HG02970 (cell line): ENCODE results near the gene TFDP1.

Experiments
- ATAC-seq: cut with Tn5 transposase; IDR thresholded peaks from one replicate; pipeline ENCODE4 v1.9.1; 2021; ENCODE audit warnings: mild to moderate bottlenecking, moderate library complexity, moderate number of reproducible peaks; ENCODE audit not compliant: unreplicated experiment, low FRiP score

The TFDP1 gene

DNA sequence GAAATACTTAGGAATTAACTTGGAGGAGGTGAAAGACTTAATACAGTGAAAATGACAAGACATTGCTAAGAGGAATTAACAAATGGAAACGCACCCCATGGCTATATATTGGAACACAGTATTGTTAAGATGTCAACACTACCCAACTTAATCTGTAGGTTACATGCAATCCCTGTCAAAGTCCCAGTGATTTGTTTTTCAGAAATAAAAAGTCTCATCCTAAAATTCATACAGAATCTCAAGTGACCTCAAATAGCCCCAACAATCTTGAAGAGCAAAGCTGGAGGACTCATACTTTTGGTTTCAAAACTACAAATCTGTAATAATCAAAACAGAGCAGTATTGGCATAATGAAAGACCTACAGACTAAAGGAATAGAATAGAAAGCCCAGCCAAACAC, 60.2 kb downstream of the TFDP1 start:
- no peak for ATAC-seq

DNA sequence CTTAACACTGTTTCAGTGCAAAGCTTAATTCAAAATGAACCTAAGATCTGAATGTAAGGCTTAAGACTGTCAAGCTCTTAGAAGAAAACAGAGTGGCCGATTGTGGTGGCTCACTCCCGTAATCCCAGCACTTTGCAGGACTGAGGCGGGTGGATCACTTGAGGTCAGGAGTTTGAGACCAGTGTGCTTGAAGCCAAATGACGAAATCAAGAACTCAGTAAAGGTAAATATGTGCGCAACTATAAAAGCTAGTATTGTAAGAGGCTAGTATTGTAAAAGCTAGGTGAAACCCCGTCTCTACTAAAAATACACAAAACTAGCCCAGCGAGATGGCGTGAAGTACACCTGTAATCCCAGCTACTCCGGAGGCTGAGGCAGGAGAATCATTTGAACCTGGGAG, 60.8 kb downstream of the TFDP1 start:
- ATAC-seq: no peak

DNA sequence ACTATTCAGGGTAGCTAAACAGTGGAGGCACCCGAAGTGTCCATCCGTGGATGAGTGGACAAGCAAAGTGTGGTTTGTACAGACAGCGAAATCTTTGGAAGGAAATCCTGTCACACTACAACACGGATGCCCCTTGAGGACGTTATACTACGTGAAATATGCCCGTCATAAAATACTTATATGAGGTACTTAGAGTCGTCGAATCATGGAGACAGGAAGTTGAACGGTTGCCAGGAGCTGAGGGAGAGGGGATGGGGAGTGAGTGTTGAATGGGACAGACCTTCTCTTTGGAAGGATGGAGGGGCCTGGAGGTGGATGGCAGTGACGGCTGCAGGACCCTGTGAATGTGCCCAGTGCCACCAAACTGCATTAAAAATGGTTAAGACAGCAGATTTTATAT, 61.8 kb downstream of the TFDP1 start:
- no peak for ATAC-seq

DNA sequence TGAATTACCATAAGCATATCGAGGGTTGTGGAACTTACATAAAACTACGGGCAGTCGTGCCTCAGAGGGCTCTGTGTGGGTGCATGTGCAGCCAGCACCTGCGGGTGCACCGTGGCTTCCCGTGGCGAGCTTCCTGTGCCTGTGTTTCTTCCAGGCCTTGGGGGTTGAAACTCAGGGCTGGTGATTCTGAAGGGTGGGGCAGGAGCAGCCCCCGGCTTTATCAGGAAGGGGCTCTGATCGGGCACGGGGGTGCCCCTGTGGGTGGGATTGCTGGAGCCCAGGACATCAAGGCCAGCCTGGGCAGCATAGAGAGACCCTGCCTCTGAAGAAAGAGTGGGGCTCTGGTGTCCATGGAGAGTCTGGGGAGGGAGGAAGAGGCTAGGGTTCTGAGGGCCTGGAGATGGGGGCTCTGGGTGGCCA, 62.4 kb downstream of the TFDP1 start:
- no peak for ATAC-seq

DNA sequence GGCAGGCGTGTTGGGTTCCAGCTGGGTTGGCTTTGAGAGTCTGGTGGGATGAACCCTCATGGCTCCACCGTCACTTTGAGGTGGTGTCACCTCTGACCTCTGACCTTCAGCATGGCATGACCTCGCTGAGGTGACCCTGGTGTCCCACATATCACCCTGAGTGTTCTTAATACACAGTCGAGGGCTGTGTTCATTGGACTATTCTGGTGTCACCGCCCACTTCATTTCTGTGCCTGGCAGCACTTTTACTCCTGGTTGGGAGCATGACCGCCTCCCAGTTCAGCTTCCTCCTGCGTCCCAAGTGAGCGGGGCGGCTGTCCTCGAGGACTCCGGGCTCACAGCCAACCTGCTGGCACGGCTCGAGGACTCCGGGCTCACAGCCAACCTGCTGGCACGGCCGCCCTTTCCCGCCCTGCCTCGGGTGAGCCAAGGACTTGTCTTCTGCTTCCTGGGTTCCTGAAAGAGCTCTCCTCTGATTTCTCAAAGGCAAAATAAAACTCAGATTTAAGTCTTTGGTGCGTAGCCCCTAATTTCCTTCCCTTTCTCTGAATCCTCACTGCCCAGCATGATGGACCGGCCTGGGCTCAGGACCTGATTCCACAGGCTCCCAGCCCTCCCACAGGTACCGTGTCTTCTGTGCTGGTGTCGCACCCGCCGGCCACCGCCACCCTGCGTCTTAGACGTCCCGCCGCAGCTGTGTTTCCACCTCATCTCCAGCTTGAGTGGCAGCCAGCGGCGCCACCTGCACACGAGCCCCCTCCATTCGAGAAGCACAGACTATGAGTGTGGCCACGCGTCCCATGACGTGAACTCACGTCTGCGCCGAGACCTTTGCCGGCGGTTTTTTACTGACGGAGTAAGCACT, 63.0 kb downstream of the TFDP1 start:
- ATAC-seq: no peak

DNA sequence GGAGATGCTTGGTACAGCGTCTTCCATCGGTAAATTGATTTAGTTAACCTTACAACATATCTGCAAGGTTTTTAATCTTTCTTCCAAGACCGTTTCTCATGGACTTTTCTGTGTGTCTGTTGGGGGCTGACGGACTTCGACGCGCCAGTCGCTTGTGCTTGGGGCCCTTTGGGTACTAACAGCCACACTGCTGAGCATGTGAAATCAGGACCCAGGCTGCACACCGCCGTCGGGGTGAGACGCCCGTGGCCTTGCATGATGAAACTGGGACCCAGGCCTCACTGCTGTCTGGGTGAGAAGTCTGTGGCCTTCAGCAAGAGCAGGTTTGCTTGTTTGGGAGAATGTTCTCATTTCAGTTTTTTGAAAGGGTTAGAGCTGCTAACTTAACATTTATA, 63.7 kb downstream of the TFDP1 start:
- no peak for ATAC-seq

DNA sequence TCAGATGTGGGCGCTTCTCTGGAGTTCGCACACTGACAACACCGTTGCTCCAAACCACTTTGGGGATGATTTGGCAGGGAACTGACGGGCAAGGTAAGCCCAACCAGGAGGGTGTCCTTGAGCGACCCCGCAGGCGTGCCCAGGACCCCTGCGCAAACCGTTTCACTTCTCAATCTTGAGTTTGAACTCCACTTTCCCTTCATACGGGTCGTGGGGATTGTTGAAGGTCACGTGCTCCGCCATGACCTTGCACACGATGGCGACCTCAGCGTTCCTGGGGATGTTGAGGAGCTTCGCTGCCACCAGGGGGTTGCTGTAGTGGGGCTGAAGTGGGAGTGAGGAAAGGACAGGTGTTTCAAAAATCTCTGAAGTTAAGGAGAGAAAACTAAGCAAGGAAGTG, 64.7 kb downstream of the TFDP1 start:
- ATAC-seq: no peak

DNA sequence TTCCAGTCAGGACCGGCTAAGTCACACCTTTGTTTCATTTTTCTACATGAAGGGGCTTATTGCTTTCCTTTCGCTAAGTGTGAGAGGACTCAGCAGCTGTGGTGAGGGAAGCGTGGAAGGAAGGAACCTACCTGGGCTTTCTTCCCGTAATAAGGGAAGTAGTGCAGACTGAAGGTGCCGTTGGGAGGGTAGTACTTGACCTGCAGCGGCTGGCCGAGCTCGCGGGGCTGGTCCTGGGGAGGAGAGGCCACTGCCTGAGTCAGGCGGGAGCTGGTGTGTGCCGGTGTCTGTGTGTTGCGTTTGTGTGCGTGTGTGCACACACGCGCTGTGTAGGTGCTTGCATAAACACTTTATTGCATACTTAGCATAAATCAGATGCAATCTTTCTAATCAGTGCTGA, 65.7 kb downstream of the TFDP1 start:
- no peak for ATAC-seq

DNA sequence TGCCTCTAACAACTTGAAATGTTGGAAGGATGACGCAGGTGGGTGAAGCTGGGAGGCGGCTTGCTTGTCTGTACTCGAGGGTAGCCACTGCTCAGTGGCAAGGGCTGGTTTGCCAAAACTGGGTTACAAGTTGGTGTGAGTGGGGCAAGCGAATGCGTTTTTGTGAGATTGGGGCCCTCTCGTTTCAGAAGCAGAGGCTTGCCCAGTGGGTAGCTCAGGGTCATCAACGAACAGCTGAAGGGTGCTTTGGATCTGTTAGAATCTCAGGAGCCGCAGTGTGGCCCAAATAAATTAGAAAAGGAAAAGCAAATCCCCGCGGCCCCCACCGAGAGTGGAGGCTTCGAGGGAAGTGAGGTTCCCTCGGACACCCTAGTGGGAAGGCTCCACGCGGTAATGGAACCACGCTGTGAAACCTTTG, 66.2 kb downstream of the TFDP1 start:
- no peak for ATAC-seq

DNA sequence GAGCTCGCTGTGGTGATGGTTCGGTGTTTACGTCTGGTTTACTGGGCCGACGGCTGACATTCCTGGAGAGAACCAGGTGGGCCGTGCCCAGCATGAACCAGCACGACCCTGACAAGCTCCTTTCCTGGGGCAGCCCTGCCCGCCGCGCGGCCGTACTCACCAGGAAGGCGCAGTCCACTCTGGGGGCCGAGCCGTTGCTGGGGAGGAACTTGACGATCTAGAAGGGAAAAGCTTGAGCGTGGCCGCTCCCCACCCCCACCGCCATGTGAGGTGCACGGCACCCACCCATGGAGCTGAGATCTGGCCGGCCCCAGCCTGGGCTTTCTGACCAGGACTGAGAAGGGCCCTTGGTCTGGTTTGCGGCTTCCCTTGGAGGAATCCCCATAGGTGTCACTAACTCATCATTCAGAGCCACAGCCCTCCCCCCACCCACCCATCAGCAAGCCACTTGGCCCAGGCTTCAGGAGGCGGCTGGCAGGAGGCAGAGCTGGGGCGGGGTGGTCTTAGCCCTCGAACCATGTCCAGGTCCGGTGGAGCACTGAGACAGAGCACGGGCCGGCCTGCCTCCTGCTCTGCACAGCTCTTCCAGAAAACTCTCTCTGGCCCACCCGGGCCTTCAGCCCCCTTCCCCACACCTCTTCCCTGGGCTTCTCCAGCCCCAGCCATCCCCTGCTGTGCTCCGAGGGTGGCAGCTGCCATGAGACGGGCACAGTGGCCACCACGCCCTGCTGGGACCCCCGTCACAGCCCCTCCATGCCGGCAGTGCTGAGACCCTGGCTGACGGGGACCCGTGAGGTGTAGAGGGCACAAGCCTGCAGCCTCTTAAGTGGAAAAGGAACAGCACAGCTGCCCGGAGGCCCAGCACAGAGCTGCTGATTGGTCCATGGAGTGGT, 67.2 kb downstream of the TFDP1 start:
- ATAC-seq: no peak

DNA sequence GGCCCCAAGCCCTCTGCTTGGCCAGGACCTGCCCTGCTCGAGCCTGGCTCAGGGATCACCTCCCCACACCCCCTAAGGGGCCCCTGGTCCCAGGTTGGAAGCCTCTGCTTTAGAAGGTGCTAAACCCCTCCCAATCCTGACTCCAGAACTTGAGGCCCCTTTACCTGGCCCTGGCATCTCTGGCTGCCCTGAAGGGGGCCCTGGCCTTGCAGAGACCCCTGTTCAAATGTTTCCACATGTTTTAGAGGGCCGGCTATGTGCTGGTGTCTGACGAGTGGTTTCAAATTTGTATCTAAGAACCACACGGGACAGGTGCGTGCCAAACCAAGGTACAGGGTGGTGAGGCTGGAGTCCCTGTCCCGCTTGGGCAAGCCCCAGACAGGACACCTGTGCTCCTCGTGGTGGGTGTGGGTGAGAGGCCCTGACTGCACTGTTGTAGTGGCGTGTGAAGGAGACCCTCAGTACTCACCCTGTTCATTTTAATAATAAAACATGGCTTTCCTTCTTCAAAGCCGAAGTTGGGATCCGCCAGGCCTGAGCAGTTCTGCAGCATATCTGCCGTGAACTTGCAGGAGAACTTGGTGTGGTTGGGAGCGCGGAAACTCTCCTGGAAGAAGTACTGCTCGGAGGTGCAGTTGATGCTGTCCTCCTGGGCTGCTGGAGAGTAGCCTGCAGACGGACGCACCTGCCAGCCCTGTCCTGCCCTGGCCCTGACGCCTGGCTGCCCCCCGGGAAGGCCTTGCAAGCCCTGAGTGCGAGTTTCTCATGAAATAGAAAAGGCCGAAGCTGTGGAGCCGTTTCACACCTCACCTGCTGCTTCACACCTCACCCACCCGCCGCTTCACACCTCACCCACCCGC, 68.1 kb downstream of the TFDP1 start:
- no peak for ATAC-seq

DNA sequence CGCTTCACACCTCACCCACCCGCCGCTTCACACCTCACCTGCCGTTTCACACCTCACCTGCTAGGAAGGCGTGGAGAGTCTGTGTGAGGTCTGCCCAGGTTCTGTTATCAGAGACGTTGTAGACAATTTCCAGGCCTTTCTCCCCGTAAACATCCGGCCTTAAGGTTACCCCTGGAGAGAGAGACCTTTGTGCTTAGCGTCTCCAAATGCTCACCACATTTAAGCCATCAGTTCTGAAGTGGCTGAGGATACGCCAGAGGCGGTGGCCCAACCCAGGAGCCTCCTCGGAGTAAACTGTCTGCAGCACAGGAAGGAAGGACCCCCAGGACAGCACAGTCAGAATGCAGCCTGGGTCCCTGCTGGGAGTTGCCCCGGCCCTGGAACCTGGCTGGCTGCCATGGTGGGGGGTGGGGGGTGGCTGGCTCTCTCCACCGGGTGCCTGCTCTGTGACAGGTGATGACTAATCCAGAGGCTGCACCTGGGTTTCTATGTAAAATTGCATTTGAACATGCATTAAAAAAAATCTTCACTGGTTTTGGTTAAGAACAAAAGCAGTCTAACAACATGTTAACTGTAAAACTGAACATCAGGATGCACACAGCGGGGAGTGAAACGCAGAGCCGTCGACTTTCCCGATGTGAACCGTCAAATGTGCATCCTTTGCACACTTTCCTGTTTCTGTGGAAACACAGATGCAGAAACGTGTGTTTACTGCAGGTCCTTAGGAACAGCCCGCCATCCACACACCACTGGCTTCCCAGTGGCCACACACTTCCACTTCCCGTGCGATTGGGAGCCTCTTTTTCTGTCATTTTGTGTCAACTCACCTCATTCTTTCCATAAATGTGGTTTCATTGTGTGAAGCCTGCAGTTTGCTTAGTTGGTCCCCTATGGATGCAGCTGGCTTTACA, 69.0 kb downstream of the TFDP1 start:
- ATAC-seq: no peak

DNA sequence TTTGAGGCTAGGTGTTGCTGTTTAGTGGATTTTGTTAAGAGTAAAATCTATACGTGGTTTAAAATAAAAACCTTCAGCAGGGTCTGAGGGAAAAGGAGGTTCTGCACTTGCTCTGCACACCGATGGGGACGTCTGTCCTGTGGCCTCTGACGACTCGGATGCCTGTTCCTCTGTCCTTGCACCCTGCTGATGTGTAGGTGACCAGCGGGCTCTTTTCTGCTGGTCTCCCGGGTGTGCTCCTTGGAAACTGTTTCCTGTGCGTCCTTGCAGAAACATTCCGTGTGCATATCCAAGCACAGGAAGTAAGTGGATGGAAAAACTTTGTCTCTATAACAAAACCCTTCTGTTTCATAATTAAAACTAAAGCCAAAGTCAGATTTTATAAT, 69.6 kb downstream of the TFDP1 start:
- no peak for ATAC-seq

DNA sequence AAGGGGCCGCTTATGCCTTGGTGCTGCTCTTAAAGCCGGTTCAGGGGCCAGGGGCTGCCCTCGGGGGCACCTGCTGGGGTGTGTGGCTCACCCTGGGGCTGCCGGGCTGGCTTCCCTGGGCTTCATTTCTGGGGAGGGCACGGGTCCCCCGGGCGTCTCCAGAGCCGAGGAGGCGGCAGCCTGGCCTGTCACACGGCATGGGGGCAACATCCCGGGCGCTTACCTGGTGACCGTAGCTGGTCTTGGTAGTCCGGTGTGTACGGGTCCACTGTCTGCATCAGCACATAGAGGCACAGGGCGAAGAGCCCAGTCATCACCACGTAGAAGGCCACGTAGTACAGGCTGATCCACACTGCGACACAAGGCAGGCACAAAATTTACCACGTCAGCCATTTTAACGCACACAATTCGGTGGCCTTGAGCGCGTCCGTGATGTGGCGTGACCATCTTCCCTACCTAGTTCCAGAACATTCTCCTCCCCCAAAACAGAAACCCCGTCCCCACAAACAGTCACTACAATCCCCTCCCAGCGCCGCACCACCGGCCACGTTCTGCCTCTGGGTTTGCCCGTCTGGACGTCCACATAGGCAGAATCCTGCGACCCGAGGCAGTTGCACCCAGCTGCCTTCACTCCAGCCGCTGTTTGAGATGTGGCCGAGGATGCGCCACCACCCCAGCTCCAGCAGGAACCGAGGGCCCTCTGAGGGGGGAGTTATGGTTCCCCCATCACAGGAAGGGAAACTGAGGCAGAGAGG, 70.2 kb downstream of the TFDP1 start:
- no peak for ATAC-seq

DNA sequence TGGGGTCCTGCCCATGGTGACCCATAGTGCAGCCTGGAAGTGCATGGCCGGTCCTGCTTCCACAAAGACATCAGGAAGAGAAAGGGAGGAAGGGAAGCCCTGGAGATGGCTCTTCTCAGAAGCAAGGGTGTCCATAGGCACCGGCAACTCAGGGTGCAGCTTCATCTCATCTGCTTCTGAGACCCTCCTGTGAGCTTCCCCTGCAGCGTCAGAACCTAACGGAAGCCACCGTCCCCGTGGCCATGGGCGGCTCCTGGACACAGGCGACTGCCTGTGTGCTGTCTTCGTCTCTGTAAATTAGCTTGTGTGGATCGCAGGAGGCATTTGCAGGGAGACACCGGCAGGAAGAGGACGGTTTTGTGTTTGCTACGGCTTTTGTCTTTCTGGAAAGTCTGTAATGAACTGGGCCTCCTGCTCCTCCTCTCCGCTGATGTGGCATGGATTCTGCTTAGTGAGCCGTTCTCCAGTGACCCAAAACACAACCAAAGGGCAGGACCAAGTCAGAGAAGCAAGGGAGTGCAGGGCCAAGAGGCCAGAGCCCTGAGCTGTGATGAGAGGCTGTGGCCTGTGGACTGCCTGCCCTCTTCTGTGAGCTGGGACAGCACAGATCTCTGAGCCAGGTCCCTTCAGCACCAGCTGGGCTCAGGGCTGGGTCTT, 70.9 kb downstream of the TFDP1 start:
- ATAC-seq: no peak

DNA sequence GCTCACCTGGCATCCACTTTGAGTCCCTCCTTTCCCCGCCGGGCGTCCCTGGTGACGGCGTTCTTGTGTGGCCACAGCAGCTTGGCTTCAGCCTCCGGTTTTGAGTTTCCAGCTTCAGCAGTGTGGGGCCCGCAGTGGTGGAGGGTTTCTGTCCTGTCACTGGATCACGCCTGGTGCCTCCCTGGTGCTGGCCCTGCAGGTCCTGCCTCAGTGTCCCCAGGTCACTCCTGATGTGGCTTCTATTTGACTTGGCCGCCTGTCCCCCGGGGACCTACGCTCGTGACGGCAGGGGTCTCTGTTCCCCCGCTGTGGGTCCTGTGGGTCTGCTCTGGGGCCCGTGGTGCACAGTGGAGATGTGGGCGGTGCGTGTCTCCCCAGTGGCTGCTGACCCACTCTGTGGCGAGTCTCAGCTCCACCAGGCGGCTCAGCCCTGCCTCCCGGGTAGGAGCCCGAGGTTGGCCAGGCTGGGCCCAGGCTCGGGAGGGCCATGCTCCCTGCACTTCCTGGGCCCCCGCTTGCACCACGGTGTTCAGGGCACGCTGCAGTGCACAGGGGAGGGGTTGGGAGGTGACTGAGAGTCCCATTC, 71.5 kb downstream of the TFDP1 start:
- no peak for ATAC-seq

DNA sequence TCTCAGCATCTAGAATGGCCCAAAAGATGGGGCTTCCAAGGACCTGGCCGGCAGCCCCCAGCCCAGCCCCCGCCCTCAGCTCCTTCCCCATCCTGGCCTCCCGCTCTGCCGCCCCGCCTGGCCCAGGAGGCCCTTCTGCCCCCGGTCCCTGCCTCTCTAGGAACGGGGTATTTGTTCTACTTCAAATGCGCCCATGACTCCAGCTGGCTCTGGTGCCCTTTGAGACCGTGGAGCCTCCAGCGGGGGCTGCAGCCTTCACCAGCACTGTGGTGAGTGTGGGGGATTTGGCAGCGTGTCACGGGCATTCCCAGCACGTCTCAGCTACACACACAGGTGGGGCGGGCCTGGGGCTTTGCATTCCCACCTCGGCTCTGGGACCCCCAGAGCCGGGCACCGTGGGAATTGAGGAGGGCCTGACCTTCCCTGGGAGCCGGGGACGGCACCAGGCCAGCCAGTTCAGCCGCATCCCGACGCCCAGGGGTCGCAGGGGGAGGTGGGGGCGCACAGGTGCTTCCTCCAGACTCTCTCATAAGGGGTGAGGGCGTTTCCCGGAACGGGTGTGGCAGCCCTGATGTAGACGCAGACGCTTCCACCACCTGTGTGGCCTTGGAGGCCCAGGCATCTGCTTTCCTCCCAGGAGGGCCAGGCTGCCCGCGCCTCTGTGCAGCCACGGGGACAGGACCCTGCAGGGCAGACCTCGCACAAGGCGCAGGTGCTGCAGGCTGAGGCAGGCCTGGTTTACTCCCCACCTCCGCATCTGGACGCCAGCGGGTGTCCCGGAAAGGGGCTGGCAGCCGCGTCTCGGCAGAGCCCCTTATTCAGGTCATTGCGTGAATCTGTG, 72.5 kb downstream of the TFDP1 start:
- ATAC-seq: no peak
